HG02610 (cell line): ENCODE data around the gene WWOX.

ENCODE experiments used
- ATAC-seq: cut with Tn5 transposase; IDR thresholded peaks from one replicate; pipeline ENCODE4 v1.9.1; 2021; ENCODE audit warnings: mild to moderate bottlenecking, moderate library complexity; ENCODE audit not compliant: unreplicated experiment

Gene WWOX

GRCh38 chr16:78804058-78804735 is 704.7 kb downstream of the WWOX start:
- no peak for ATAC-seq

DNA sequence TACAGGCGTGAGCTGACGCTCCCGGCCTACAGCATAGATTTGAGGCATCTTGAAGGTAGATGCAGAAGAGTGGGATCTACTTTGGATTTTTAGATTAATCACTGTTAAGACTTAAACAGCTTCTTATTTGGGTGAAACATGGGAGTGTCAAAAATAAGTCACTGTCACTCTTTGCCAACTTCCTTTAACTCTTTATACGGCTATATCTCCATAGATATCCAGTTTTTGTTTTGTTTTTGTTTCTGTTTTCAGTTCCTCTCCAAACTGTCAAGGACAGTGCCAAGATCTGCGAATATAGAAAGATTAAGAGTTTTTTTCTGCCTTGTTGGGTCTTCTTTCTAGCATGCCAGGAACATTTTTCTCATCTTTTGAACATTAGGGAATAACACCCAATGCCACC is 706.1 kb downstream of the WWOX start:
- no peak for ATAC-seq

DNA sequence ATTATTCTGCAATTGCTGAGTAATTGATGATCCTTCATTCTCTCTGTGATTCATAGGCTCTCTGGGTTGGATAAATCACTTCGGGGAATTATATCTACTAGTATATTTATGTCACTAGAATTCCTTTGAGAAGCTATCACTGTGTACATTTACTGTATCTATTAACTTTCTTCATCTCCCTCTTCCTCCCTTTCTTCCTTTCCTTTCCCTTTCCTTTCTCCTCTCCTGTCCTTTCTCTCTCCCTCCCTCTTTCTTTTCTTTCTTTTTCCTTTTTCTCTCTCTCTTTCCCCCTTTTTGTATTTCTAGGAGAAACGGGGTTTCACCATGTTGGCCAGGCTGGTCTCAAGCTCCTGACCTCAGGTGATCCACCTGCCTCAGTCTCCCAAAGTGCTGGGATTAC is 711.8 kb downstream of the WWOX start:
- no peak for ATAC-seq

DNA sequence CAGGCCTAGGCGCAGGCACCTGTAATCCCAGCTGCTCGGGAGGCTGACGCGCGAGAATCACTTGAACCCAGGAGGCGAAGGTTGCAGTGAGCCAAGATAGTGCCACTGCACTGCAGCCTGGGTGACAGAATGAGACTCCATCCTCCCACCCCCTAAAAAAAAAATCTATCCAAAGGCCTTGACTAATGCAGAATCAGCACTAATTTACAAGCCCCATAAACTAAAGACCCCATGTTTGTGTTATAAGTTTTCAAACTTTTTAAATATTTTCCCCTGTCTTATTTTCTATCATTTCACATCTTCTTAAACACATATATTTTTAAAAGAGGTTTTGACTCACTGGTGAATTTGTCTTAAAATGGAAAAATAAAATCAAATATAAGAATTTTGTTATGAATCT is 713.1 kb downstream of the WWOX start:
- no peak for ATAC-seq

- ATAC-seq: no peak
Measured at GRCh38 chr16:78813661-78814311, 714.3 kb downstream of the WWOX start.

DNA sequence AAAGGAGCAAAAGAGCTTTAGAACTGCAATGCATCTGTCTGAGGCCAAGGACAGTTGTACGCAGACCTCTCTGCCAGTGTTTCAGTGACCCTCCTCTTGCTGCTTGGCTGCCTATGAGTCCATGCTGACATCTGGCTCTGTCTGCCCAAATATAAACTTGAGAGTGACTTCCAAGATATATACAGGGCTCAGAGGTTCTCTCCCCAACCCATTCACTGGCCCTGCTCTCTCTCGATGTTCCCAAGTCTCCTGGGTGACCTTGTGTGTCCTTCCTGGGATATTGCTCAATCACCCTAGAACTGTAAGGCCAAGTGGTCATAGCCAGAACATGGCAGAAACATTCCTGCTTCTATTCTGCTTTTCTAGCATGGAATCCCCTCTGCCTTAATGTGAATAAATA is 716.3 kb downstream of the WWOX start:
- ATAC-seq: no peak

DNA sequence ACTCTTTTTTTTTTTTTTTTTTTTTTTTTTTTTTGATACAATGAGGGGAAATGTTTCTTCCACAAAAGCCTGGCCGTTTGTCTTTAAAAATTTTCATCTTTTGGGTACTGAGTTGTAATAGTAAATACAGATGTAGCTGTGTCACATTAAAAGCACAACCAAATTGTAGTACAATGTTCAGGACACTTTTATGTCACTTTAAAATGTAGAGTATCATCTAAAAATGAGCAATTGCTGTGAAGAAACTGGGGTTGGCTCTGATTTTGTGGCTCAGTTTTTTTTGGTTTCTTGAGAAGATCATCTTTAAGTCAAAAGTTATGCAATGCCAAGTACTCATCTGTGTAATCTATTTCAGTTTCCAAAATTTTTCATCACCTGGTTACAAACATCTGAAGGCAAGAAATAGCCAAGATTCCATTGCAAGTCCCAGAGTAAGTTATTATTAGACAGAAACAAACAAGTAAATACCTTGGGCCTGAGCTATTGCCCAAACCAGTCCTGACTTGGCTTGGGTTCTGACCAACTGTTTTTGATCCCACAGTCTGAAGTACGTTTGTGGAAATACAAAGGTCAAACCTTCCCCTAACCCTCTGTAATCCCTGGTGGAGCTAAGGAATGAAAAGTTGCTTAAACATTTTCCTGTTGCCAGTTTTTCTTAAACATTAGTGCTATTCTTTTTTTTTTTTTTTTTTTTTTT is 717.2 kb downstream of the WWOX start:
- no peak for ATAC-seq

DNA sequence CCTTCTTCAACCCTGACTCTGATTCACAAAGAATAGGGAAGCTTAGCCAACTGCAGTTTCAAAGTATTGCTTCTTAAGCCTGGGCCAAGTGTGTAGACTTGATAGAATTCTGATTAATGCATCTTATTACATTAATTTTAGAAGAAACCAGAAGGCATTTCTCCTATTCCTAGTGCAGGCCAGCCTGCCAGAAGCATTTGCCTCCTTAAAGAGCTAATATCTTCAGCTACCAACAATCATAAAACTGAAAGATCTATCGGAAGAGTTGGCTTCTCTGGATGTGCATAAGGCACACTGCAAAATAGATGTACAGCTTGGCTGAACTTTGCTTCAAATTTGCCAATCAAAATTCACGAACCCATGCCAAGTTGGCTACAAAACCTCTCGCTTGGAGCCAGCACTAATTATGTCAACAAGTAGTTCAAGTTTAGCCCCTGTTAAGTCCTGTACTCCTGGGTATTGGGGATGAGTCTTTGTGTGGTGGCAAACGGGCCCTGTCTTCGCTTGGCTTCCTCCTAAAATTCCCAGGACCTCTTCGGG is 717.8 kb downstream of the WWOX start:
- ATAC-seq: no peak

GRCh38 chr16:78821335-78821734 is 721.9 kb downstream of the WWOX start:
- ATAC-seq: no peak

DNA sequence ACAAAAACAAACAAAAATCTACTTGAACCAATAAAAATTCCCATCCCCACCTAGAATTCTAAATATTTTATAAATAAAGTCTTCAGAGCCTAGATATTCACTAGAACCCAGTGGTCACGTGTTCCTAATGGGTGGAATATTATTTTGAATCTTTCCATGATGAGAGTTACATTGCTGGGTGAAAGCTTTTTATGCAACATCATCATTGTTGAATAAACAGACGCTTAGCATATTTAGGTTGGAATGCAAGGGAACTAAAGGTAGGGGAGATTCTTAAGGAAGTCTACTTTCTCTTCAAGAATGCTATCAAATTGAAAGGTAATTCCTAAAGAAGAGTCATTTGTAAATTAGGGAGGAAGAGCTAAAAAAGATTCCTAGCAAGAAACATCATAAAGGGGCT is 723.1 kb downstream of the WWOX start:
- ATAC-seq: no peak

GRCh38 chr16:78823027-78823426 is 723.6 kb downstream of the WWOX start:
- no peak for ATAC-seq

DNA sequence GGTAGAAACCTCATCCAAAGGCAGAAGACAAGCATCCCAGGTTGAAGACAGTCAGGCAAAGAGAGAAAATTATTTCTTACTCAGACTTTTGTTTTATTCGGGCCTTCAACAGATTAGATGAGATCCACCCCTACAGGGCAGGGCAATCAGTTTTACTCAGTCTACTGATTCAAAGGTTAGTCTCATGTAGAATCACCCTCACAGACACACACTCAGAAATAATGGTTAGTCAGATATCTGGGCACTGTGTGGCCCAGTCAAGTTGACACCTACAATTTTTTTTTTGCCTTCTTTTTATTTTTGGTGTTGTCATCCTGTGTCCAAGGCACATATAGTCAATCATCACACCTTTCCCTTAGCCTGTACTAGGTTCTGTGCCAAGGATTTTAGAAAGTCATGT is 729.8 kb downstream of the WWOX start:
- no peak for ATAC-seq

- ATAC-seq: no peak
Measured at GRCh38 chr16:78830599-78830998, 731.1 kb downstream of the WWOX start.

GRCh38 chr16:78832100-78832499 is 732.6 kb downstream of the WWOX start:
- no peak for ATAC-seq

GRCh38 chr16:78836802-78837491 is 737.5 kb downstream of the WWOX start:
- no peak for ATAC-seq

- no peak for ATAC-seq
Measured at GRCh38 chr16:78837706-78838105, 738.3 kb downstream of the WWOX start.

DNA sequence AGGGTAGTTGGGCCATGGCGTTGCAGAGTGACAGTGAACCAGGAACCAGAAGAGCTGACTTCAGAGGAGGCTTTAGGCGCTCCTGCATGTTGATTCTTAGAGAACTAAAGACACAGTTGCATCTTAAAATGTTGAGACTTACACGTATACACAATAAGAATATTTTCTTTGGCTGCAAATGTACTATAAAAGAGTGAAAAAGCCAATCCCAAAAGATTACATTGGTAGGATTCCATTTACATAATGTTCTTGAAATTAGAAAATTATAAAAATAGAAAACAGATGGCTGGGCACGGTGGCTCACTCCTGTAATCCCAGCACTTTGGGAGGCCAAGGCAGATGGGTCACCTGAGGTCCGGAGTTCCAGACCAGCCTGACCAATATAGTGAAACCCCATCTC is 738.8 kb downstream of the WWOX start:
- no peak for ATAC-seq

GRCh38 chr16:78842950-78843349 is 743.5 kb downstream of the WWOX start:
- ATAC-seq: no peak

GRCh38 chr16:78843978-78844377 is 744.5 kb downstream of the WWOX start:
- no peak for ATAC-seq

DNA sequence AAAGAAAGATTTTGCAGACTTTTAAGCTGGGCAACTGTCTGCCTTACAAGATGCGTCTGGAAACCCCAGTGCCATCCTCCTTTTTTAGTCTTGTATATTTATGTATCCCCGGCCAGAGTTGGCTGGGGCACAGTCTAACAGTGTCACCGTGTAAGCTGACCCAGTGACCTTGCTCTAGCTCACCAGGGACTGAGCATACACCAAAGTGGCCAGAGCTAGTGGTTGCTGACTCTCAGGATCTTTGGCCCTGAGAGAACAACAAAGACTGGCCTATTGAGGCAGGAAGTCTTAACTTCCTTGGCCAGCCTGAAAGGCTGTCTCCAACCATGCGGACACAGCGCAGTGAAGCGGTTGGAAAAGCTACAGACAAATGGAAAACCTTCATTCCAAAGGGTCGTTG is 745.2 kb downstream of the WWOX start:
- ATAC-seq: no peak

DNA sequence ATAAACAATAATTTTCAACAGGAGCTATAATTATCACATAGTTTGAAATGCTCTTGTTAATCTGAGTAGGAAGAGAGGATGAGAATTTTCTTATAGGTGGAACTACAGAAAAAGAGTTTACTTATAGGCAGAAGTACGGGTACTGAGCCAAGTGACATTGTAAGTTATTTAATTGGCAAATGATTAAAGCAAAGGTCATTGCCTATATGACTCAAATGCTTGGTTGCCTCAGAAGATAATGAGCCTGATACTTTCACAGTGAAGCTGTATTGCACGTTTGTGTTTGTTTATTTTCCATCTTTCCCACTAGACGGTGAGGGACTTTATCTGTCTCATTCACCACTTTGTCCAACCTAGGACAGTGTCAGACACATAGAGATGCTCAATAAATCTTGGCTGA is 751.8 kb downstream of the WWOX start:
- no peak for ATAC-seq
